NCI-H526 treated with DMSO at 0.1 percent for 48 hours (cell line): ENCODE data around the gene TBC1D22A.

Source experiments
- DNase-seq: peaks from one replicate; lab custom pipeline; 2025; lab: John Stamatoyannopoulos, UW

Gene TBC1D22A

DNA sequence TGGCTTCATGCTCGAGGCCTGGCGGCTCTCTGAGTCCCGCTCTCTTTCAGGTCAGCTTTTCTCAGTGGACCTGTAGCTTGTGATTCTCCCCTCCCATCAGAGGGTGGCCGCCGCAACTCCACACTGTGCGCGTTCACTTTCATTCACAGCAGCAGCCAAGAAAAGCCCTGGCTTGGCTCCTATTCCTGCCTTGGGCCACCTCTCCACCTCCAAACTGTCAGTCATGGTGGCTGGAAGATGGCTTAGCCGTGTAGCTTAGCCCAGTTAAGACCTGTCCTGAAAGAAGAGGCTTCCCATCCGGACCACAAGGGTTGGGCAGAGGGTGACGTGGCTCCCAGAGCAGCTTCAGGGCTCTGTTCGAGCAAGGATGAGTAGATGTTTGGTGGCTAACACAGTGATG lies 125.5 kb downstream of the TBC1D22A start:
- no peak for DNase-seq

GRCh38 chr22:46890819-46891218 lies 128.4 kb downstream of the TBC1D22A start:
- peak; percentile 7 for DNase-seq

DNA sequence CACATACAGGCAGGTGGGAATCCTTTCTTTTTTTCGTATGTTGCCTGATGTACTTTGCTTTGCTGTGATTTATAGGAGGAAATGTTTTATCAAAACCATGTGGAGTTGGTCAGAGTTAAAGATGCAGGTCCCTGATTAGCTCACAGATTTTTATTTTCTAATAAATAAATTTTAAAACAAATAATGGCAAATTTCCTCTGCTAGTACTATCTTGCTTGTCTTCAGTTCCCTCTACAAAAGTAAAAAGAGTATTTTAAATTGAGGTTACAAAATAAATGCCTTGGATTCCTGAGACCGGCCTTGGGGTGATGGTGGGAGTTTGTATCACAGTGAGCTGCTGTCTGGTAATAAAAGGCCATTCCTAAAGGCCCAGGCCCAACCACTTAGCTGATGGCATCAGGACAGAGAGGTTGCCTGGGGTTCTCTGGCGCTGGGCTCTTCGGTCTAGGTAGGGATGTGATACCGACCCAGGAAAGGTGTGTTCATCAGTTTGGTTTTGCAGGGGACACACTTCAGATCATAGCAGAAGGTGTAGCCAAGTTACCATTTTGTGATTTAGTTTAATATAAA lies 129.0 kb downstream of the TBC1D22A start:
- no peak for DNase-seq

- DNase-seq = no peak
Measured at GRCh38 chr22:46892866-46893265, 130.4 kb downstream of the TBC1D22A start.

DNA sequence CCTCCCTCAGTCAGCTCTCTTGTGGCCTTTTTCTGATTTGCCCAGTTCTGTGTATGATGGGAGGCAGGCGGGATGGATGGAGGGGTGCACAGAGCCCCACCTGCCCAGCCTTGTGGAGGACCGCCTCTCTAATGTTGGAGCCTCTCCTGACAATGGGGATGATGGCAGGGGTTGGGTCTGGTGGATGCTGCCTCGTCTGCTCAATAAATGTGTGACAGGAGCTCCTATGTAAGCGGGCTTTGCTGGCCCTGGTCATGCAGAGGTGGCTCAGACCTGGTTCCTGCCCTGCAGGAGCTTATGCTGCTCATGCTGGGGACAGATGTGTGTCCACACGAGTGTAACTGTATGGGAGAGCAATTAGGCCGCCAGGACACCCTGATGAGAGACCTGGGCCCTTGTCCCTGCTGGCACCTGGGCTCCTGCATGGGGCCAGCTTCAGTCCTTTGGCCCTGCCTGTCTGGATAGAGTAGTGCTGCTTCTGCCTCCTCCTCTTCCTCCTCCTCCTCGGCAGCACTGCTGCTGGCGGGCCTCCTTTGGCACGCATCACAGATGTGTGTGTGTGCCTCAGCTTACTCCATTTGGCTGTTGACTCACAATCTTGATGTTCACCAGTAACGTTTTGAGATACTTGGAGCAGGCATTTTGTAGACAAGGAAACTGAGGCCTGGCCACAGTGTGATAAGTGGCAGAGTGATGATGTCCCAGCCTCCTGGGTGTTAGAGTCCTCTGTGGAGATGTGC lies 131.0 kb downstream of the TBC1D22A start:
- DNase-seq = no peak

DNA sequence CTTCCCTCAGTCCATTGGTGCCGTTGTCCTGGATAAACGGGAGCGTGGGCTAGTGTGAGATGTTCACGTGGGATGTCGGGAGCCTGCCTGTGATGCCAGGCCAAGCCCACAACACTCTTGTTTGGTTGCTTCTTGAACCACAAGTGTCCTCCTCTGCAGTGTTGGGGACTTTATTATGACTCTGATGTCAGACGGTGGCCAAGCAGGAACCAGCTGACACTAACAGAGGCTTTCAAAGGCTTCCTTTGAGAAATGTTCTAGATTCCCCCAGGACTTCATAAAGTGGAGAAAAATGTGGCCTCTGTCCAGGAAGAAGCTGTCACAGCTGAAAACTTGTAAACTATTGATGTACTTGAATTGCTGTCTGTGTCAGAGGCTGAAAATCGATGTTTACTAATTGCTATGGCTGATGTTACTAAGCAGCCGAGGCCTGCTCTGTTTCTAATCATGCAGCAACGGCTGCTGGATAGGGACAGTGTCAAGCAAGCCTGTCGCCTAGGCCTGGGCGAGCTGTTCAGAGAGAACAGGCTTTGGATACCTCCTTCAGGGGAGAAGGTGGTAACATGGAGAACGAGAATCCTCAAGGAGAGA lies 131.7 kb downstream of the TBC1D22A start:
- DNase-seq = no peak

GRCh38 chr22:46894851-46895640 lies 132.6 kb downstream of the TBC1D22A start:
- DNase-seq = no peak

DNA sequence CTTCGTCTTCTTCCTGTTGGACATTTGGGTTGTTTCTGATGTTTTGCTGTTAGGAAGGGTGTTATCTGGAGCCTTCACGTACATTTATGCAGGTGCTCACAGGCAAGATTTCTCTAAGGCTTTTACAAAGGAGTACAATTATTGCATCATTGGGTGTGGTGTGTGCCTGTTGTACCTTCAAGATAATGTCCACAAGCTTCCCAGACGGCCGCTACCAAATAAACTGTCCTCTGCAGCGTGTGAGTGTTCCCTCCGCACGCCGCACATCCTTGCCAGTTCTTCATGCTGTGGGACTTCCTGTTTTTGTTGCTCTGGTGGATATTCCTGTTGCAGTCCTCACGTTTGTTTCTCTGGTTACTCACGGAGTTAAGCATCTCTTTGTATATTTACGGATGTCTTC lies 133.3 kb downstream of the TBC1D22A start:
- no peak for DNase-seq

- no peak for DNase-seq
Measured at GRCh38 chr22:46896166-46896565, 133.7 kb downstream of the TBC1D22A start.

DNA sequence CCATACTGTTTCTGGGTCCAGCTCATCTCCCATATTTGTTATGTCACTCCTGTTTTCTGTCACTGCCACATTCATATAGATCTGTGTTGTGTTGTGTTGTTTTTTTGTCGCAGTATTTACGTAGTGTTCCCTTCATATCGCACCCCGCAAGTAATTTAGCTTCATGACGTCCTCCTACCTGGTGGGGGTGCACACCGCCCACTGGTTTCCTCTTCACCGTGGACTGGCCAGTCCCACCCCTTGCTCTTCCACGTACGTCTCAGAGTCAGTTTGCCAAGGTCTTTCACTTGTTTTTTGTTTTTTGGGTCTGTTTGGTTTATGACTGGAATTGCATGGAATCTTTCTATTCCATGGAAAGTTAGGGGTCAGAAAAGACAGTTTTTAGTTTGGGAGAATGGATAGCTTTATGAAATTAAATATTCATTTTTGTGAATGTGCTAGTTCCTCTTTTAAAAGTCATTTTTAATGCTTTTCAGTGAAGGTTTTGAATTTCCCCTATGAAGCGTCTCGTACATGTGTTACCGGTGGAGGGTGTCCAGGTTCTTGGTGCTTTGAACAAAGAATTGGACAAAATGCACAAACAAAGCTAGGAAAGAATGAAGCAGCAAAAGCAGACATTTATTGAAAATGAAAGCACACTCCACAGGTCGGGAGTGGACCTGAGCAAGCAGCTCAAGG lies 134.3 kb downstream of the TBC1D22A start:
- no peak for DNase-seq

GRCh38 chr22:46897246-46897623 lies 134.8 kb downstream of the TBC1D22A start:
- no peak for DNase-seq

- DNase-seq = no peak
Measured at GRCh38 chr22:46900549-46900948, 138.1 kb downstream of the TBC1D22A start.

DNA sequence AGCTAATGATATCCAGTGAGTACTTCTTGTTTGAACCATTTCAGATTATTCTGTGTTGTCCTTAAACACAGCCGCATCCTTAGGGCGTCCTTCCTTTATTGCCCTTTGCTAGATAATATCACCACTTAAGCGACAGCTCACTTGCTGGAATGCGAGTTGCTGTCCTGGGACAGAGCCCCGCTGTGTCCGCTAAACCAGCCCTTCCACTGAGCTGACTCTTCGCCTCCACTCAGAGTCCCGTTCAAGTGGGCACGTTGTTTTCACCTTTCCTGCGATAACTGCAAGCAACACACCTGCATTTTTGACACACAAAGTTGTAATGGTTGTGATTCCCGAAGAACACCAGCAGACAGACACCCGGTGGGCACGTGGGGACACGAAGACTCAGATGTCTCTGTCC lies 140.0 kb downstream of the TBC1D22A start:
- no peak for DNase-seq

DNA sequence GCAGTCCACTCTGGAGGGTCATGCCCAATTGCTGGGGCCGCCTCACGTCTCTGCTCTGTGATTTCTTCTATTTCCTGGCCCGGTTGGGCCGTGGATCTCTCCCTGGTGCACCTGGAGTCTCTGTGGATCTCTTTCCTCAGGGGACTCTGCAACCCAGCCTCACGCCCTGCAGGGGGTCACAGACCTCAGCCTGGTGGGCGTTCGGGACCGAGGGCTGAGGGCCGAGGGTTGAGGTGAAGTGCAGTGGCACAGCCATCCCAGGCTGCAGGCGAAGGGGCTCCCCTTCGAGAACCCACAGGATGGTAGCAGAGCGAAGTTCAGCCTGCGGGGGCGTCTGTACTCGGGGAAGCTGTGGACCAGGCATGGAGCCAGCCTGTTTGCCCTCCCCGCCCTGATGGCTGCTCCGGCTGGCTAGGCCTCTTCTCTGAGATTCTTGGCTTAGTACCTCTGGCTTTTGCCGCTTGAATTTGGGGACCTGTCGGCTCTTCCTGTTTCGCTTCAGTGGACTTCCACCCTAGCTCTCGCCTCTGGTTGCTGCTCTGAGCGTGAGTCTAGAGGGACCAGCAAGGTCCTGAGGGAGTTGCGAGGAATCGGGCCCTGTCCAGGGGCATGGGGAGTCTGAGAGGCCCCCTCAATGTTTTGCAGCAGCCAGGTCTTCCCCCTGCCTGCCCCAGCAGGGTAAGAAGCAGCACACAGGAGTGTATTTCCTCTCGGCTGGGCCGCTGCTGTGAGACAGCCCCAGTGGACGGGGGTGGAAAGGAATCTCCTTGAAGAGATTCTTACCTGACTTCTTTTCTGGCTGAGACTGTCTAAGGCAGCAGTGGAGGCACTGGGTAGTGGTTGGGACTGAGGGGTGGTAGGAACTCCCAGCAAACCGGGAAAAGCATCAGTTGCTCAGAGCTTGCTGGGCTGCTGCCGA lies 140.8 kb downstream of the TBC1D22A start:
- DNase-seq = no peak

DNA sequence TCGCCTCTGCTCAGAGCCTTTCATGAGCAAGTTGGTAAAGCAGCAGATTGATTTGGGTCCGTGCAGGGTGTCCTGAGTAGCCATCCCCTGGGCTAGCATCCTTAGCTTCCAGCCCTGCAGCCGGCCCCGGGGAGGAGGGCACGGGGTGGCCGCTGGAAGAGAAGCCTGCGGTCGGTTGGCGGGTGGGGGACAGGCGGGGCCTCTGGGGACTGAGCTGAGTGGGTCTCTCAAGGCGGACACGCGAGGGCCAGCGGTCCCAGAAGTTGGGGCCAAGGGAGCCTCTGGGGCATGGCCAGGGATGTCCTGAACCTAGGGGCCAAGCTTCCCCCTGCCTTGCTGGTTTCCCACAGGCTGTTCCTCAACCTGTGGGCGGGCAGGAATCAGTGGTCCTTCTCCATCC lies 143.0 kb downstream of the TBC1D22A start:
- DNase-seq = no peak

DNA sequence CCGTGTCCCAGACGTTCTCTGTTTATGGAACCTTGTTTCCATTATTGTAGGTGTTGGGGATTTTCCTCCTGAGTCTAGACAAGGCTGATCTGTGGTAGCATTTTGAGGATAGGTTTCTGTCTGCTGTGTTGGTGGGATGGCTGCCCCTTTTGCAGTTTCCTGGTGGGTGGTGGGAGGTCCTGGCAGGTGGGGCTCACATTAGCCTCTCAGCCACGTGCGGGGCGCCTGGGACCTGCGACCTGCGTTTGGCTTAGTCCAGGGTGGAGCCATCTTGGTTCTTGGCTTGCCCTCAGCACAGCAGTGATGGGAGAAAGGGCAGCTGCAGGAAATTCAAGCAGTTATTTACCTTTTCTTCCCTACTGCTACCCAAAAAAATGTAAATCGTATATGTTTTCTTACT lies 143.4 kb downstream of the TBC1D22A start:
- no peak for DNase-seq

DNA sequence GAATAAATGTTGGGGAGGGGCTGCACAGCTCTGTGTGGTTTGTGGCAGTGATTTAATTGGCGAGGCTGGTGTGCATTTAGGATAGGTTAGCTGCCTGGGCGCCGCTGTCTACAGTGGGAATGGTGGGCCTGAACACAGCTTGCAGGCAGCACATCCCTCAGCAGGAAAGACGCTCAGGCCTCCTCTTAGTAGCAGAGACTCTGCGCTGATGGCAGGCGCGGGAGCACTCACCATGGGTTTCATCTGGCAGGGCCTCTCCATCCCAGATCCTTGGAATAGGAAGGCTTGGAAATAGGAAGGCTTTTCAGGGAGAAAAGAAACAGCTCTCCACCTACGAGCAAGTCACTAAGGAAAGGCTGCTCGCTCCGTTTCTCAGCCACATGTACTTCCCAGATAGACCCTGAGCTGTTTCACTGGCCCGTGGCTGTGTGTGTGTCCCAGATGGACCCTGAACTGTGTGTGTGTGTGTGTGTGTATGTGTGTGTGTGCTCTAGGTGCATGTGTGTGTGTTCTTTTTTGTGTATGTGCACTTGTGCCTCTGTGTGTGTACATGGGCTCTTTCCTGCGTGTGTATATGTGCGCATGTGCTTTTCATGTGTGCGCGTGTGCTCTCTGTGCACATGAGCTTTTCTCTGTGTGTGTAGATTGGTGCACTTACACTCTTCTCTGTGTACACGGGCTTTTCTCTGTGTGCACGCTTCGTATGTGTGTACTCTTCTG lies 144.0 kb downstream of the TBC1D22A start:
- DNase-seq = no peak

- no peak for DNase-seq
Measured at GRCh38 chr22:46907241-46908215, 145.1 kb downstream of the TBC1D22A start.

DNA sequence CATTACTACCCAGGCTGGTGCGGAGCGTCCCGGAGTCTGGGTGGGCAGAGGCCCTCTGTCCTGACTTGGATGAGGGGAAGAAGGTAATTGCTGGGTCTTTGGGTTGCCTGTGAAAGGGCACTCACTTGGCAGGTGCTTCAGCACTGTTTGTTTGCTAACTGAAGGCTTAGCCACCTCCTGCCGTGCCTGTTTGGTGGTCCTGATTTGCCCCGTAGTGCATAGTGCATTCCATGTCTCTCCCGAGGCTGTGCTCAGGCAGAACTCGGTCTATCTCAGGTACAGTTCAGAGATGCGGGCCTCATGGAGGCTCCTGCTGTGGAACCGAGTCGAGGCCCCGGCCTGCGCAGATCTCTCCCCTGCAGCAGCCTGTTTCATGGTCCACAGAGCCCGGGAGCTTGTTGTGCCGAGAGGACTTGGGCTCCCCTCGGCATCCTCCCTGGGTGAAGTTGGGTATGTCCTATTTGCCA lies 146.2 kb downstream of the TBC1D22A start:
- DNase-seq = no peak
